Activated naive CD4-positive, alpha-beta T cell treated with anti-CD3 and anti-CD28 coated beads for 36 hours (primary cell): Measurements from ENCODE around the gene RTKN. TPM values are rescaled to one million over a fixed set of nuclear protein-coding genes. Genes with fewer than 3 reads are reported as not detected.

Experiments
- CTCF ChIA-PET: fragments of 350-600 bp; sonication (Branson Sonifier 250); formaldehyde crosslinking; loops from one replicate; lab custom pipeline; 2021; ENCODE audit warnings: antibody characterized with exemption; lab: Charles Lee
- DNase-seq: peaks from one replicate; pipeline ENCODE4 v3.0.0-alpha.2; 2020
- H3K27ac Mint-ChIP-seq: one replicate; pipeline ENCODE4 v1.8.0; 2021; ENCODE audit warnings: mild to moderate bottlenecking, mixed read lengths
- H3K27me3 Mint-ChIP-seq: one replicate; pipeline ENCODE4 v1.8.0; 2021; ENCODE audit warnings: low read depth, mixed read lengths
- H3K36me3 Mint-ChIP-seq: one replicate; pipeline ENCODE4 v1.8.0; 2021; ENCODE audit warnings: low read depth, mixed read lengths
- H3K4me1 Mint-ChIP-seq: one replicate; pipeline ENCODE4 v1.8.0; 2021; ENCODE audit warnings: low read depth, mixed read lengths
- H3K4me3 Mint-ChIP-seq: one replicate; pipeline ENCODE4 v1.8.0; 2021; ENCODE audit warnings: mild to moderate bottlenecking, moderate library complexity, mixed read lengths
- H3K9me3 Mint-ChIP-seq: one replicate; pipeline ENCODE4 v1.8.0; 2021; ENCODE audit warnings: mixed read lengths
- intact Hi-C: fragments of 100-400 bp; cut with micrococcal nuclease; formaldehyde crosslinking; loops from one replicate; pipeline ENCODE4 v1.15.1; 2023
- total RNA-seq, 2 experiments: library from RNA; stranded (reverse); gene quantifications; one replicate each; pipeline ENCODE4 v1.2.3, GENCODE V29; 2021

RTKN gene
- total RNA-seq, 2 experiments from 2014 or later = 0.95 to 1.6 TPM

DNA sequence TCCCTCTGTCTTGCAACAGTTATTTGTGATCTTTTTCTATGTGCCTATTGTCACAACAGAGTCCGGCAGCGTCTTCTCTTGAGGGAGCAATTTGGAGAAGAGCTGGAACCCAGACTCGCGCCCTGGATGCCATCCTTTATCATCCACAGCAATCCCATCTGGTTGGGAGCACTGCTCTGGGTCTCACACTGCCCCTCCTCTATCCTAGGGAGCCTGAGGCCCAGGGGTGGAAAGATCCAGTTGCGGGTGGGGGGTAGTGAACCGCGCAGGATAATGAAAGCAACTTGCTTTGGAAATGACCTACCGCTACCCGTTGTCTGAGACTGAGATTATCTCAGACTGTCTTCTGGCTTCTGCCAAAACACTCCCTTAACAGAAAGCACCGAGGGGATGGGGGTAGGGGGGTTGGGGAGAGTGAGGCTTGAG lies 17.2 kb upstream of the RTKN start:
- H3K9me3 Mint-ChIP-seq = no peaks in the 10 kb centered on the region
- no peaks in the 10 kb centered on the region for H3K27me3 Mint-ChIP-seq
- peak overlapping the region; percentile 92 for H3K4me3 Mint-ChIP-seq
- intact Hi-C loops = loop anchor here (1.0 to 10.0 kb wide), 14 partner anchors 13 to 1344 kb away; partner anchors contain the start of genes AUP1, CCT7, DGUOK and DOK1
- H3K36me3 Mint-ChIP-seq = peaks cover 9% of the 10 kb centered on the region
- DNase-seq = no peak
- peak overlapping the region; percentile 99 for H3K27ac Mint-ChIP-seq
- CTCF ChIA-PET = interaction anchor here (0.6 to 1.9 kb wide), 6 partner anchors 8 to 129 kb away, joined by 3 to 5 read pairs (median 3); no protein-coding TSS in a partner anchor
- H3K4me1 Mint-ChIP-seq = peaks cover 46% of the 10 kb centered on the region

DNA sequence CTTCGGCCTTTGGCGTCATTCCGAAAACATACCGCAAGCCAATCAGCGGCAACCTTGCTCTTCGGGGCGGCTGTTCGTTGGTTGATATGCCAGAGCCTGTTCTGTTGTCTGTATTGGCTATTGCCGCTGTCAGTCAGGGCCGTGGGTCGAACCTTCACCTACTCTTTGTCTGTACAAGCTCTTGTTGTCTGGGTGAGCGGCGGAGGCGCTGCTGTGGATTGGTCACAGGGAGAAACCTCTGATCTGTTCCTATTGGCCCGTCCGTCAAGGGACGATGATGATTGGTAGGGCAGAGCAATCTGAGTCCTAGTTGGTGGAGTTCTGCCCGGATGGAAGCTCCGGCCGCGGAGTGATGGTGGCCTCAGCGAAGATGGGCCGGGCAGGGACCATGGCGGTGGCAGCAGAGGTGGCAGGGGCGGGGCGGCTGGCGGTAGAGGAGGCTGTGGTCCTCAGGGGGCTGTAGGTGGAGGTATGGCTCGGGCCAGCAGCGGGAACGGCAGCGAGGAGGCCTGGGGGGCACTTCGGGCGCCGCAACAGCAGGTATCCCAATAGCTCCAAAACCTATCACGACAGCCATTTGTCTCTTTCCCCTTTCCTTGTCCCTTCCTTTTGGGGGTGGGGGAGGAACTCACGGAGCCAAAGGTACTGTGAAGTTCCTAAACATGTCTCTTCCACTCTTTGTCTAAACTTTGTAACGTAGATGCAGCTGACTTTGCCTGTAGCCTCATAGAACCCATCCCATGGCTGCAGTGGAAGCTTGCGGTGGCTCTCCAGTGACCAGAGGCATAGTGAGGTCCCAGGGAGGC lies 16.6 kb upstream of the RTKN start, which contains the start of gene WBP1:
TSS of gene WBP1 (plus strand) at position 307 of the 806 bp plus-strand sequence. CDS start at position 472, 165 bp downstream.
- intact Hi-C loops = loop anchor here (1.0 to 10.0 kb wide), 14 partner anchors 14 to 1344 kb away; partner anchors contain the start of genes AUP1, CCT7, DGUOK and DOK1
- Mint-ChIP-seq H3K9me3 (no peaks in the 10 kb centered on the region), H3K4me1 (peaks cover 43% of the 10 kb centered on the region), H3K27ac (peak within 1 kb of the TSS; percentile 99), H3K4me3 (peak within 1 kb of the TSS; percentile 92), H3K36me3 (peaks cover 9% of the 10 kb centered on the region), H3K27me3 (no peaks in the 10 kb centered on the region)
- CTCF ChIA-PET = interaction anchor here (0.6 to 1.9 kb wide), 8 partner anchors 8 to 1279 kb away, joined by 3 to 5 read pairs (median 3); partner anchors contain the start of genes CCDC142 and TTC31
- peak; percentile 100 for DNase-seq

DNA sequence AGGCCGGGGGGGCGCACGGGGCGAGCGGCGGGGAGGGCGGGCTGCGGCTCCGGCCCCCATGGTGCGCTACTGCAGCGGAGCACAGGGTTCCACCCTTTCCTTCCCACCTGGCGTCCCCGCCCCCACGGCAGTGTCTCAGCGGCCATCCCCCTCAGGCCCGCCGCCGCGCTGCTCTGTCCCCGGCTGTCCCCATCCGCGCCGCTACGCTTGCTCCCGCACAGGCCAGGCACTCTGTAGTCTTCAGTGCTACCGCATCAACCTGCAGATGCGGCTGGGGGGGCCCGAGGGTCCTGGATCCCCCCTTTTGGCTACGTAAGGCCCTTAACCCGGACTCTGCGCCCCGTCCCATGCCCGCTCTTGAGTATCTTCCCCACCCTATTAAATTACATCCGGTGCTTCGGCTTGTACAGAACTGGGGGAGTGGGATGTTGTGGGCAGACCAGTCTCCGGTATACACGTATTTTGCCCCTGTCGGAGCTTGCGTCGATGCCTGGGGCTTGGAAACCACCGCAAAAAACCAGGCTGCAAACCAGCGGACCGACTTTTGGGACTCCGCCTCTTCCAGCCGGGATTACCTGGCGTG lies 15.9 kb upstream of the RTKN start:
- H3K27ac Mint-ChIP-seq = peak overlapping the region; percentile 99
- H3K4me3 Mint-ChIP-seq = peak overlapping the region; percentile 92
- peaks cover 9% of the 10 kb centered on the region for H3K36me3 Mint-ChIP-seq
- H3K4me1 Mint-ChIP-seq = peaks cover 44% of the 10 kb centered on the region
- H3K9me3 Mint-ChIP-seq = no peaks in the 10 kb centered on the region
- CTCF ChIA-PET = interaction anchor here (1.0 to 1.9 kb wide), 4 partner anchors 9 to 130 kb away, joined by 3 to 5 read pairs (median 4); partner anchors contain the start of genes CCDC142 and TTC31
- H3K27me3 Mint-ChIP-seq = no peaks in the 10 kb centered on the region
- intact Hi-C loops = loop anchor here (1.0 to 10.0 kb wide), 15 partner anchors 15 to 1343 kb away; partner anchors contain the start of genes AUP1, CCT7, DGUOK and DOK1
- DNase-seq = peak; percentile 79

DNA sequence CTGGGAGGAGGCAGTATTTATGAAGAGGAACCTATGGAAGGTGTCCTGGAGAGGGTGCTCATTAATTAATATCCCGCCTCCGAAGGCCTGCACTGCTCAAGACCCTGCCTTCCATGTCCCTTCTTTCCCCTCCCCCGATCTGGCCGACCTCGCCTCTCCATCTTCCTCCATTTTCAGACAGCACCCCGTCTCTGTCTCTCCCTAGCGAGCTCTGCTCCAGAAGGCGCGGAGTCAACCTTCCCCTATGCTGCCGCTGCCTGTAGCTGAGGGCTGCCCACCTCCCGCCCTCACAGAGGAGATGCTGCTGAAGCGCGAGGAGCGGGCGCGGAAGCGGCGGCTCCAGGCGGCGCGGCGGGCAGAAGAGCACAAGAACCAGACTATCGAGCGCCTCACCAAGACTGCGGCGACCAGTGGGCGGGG lies 15.4 kb upstream of the RTKN start:
- no peak for DNase-seq
- H3K27ac Mint-ChIP-seq = peak overlapping the region; percentile 99
- no peaks in the 10 kb centered on the region for H3K9me3 Mint-ChIP-seq
- no peaks in the 10 kb centered on the region for H3K27me3 Mint-ChIP-seq
- H3K36me3 Mint-ChIP-seq = peaks cover 9% of the 10 kb centered on the region
- H3K4me1 Mint-ChIP-seq = peaks cover 47% of the 10 kb centered on the region
- H3K4me3 Mint-ChIP-seq = peak overlapping the region; percentile 92
- CTCF ChIA-PET = interaction anchor here (1.1 to 2.7 kb wide), 3 partner anchors 10 to 131 kb away, joined by 3 to 6 read pairs (median 5); partner anchors contain the start of genes CCDC142 and TTC31
- intact Hi-C loops = loop anchor here (1.0 to 10.0 kb wide), 7 partner anchors 205 to 1342 kb away; partner anchors contain the start of genes CCT7, DGUOK, HK2 and PRADC1

DNA sequence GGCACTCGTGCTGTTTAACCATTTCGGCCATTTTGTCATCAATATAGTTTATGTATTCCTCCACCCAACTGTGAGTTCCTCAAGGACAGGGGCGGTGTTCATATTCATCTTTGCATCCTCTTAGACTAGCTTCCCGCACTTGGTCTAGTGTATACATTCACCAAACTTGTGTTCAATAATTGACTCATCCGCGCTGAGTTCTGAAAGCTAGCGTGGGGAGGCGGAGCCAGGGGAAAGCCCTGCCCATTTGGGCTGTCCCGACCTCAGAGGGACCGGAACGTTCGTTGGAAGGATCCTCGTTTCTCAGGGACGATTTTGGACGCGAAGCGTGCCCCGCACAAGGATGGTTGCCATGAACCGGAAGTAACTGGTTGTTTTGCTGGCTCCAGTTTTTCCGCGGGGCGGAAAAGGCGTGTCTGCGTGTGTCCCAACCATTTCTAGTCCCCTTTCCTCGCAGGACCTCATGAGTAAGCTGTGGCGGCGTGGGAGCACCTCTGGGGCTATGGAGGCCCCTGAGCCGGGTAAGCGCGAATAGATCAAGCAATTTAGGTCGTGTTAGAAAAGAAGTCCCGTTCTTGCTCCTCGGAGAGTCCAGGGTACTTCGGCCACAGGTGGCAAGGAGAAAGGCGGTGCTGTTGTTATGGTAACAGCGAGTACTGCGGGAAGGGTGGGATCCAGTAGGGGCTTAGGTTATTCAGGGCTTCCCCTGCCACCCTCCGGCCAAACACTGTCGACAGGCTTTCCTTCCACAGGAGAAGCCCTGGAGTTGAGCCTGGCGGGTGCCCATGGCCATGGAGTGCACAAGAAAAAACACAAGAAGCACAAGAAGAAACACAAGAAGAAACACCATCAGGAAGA lies 13.1 kb upstream of the RTKN start, which contains the start of gene INO80B:
TSS of gene INO80B (plus strand) at position 434 of the 858 bp plus-strand sequence. CDS start at position 464, 30 bp downstream.
- peaks cover 43% of the 10 kb centered on the region for H3K4me1 Mint-ChIP-seq
- CTCF ChIA-PET = interaction anchor here (0.6 to 2.7 kb wide), 10 partner anchors 11 to 205 kb away, joined by 3 to 10 read pairs (median 4); partner anchors contain the start of genes CCDC142 and TTC31
- no peaks in the 10 kb centered on the region for H3K27me3 Mint-ChIP-seq
- intact Hi-C loops = loop anchor here (1.0 to 10.0 kb wide), 15 partner anchors 10 to 1340 kb away; partner anchors contain the start of genes ALMS1, AUP1, C2orf81 and CCT7
- no peaks in the 10 kb centered on the region for H3K9me3 Mint-ChIP-seq
- peaks cover 8% of the 10 kb centered on the region for H3K36me3 Mint-ChIP-seq
- peak; percentile 99 for DNase-seq
- H3K27ac Mint-ChIP-seq = peak within 1 kb of the TSS; percentile 99
- H3K4me3 Mint-ChIP-seq = peak within 1 kb of the TSS; percentile 92

DNA sequence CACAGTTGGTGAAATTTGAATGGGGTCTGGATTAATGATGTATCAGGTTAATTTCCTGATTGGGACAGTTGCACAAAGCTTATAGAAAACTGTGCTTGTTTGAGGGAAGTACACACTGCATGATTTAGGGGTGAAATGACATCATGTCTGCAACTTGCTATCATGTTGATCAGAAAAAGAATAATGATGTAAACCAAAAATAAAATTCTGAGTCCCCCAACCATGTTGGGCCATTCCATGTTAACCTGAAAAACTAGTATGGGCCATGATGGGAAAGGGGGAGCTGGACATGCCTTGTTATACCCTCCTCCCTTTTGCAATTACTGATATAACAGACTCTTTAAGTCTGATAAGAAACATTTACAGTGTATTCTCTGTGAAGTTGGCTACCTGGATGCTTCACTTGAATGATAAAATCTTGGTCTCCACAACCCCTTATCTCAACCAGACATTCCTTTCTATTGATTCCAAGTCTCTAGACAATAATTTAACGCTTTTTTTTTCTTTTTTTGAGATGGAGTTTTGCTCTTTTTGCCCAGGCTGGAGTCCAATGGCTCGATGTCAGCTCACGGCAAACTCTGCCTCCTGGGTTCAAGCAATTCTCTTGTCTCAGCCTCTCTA lies 8.9 kb upstream of the RTKN start:
- Mint-ChIP-seq H3K9me3 (no peaks in the 10 kb centered on the region), H3K27me3 (no peaks in the 10 kb centered on the region), H3K36me3 (no peaks in the 10 kb centered on the region), H3K4me1 (peaks cover 20% of the 10 kb centered on the region), H3K4me3 (no peak overlapping the region), H3K27ac (no peak overlapping the region)
- DNase-seq = no peak
- intact Hi-C loops = loop anchor here (10.0 kb wide), 1 partner anchor 1336 kb away; the partner anchor contains the start of gene RAB11FIP5
- CTCF ChIA-PET = no interaction called here

DNA sequence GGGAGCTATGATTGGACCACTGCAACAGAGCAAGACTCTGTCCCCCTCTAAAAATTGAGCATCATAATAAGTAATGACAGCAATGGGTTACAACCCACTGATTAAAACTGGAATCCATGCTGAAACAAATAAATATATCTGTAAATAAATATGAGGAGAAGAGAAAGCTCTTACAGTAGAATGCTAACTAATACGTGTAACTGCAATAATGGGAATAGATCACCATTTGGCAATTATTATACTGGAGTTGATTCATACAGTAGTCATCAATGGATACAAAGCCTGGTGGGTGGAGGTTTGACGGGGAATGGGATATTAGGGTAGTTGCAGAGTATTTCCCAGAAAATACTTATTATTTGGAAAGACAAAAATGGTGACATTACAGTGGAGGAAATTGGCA lies 7.0 kb upstream of the RTKN start:
- H3K27me3 Mint-ChIP-seq = peaks cover 4% of the 10 kb centered on the region
- no peak overlapping the region for H3K27ac Mint-ChIP-seq
- no peak for DNase-seq
- no peaks in the 10 kb centered on the region for H3K9me3 Mint-ChIP-seq
- peaks cover 7% of the 10 kb centered on the region for H3K4me1 Mint-ChIP-seq
- H3K36me3 Mint-ChIP-seq = no peaks in the 10 kb centered on the region
- CTCF ChIA-PET = no interaction called here
- no peak overlapping the region for H3K4me3 Mint-ChIP-seq
- intact Hi-C loops = no loop called here

DNA sequence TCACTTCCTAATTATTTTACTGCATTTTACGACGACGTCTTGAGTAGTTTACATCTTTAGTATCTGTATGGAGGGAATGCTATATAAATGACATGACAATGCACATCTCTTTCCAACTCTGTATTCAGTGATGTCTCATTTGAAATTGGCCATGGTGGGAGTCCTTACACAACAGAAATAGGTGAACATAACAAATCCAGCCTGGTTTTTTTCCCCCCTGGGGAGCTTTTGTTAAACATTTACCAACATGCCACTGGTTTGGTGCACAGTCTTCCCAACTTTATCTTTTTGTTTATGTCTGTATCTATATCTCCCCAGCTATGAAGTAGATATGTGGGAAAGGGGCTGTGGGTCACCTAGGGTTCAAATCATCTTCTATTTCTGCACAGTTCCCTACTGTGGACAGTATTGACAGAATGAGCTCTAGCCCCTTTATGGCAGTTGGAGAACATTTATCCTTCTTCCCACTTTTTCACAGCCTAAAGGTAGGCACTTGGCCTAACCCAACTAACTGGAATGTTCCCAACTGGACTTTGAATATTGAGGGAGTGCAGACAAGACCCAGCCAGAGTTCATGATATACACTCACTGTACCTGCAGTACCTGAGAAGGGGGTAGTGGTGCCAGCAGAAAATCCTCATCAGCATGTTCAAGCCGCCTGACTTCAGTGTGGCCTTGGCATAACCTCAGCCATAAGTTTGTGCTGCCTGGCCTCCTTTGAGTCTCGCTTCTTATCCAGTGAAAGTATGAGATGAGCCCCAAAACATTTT lies 5.7 kb upstream of the RTKN start:
- H3K36me3 Mint-ChIP-seq = no peaks in the 10 kb centered on the region
- CTCF ChIA-PET = no interaction called here
- intact Hi-C loops = no loop called here
- H3K9me3 Mint-ChIP-seq = no peaks in the 10 kb centered on the region
- H3K4me3 Mint-ChIP-seq = no peak overlapping the region
- peaks cover 8% of the 10 kb centered on the region for H3K27me3 Mint-ChIP-seq
- H3K27ac Mint-ChIP-seq = no peak overlapping the region
- DNase-seq = no peak
- peaks cover 1% of the 10 kb centered on the region for H3K4me1 Mint-ChIP-seq

DNA sequence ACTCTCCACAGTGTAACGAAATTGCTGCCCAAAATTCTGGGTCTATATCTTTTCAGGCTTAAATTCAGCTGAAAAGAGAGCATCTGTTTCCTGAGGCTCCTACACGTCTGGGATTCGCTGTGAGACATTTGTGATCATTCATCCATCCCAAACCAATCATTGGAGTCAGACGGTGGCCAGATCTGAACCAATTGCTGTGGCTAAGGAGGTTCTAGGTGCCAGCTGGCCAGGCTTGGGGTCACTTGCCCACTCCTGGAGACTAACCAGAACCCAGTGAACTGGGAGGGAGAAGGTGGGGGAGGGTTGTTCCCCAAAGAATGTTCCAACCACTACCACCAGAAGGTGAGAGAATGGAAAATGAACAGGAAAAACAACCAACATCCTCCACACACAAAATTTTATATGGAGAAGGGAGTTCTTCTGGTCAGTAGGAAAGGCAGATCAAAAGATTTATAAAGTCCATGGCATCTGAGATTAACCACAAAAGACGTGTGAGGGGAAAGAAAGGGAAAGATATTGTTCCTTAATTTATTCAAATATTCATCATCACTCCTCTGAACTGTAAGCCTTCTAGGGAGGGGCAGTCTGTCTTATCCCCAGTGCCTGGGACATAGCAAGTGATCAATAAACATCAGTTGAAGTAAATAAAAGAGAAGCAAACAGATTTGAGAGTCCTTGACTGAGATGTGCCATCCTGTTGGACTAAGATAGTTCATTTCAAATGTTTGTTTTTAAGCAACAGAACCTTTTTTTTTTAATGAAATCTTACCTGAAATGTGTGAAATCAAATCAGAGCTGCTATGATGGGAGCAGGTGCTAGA lies 3.0 kb upstream of the RTKN start:
- Mint-ChIP-seq H3K27me3 (peaks cover 22% of the 10 kb centered on the region), H3K4me3 (no peak overlapping the region), H3K27ac (no peak overlapping the region), H3K4me1 (peaks cover 15% of the 10 kb centered on the region), H3K9me3 (no peaks in the 10 kb centered on the region), H3K36me3 (no peaks in the 10 kb centered on the region)
- DNase-seq = no peak
- CTCF ChIA-PET = interaction anchor here (1.1 kb wide), 1 partner anchor 10 kb away, joined by 3 read pairs; the partner anchor contains the start of gene INO80B
- intact Hi-C loops = no loop called here
